GM18502 (cell line): Measurements from ENCODE around the gene DFFA.

Source experiments
- ATAC-seq: cut with Tn5 transposase; IDR thresholded peaks from one replicate; pipeline ENCODE4 v1.9.1; 2021; ENCODE audit warnings: mild to moderate bottlenecking; ENCODE audit not compliant: unreplicated experiment, poor library complexity

Gene DFFA

GRCh38 chr1:10472220-10473144 lies at the start of gene DFFA:
Gene DFFA (minus strand): TSS chr1:10472529. CDS start chr1:10472458, 71 bp downstream.
- peak; percentile 77 for ATAC-seq

GRCh38 chr1:10521537-10522157 lies 49.3 kb upstream of the DFFA start:
- no peak for ATAC-seq

GRCh38 chr1:10520952-10521351 lies 48.6 kb upstream of the DFFA start:
- no peak for ATAC-seq

- no peak for ATAC-seq
These were observed 48.2 kb upstream of the DFFA start for GRCh38 chr1:10520497-10520896.

GRCh38 chr1:10519016-10519417 lies 46.7 kb upstream of the DFFA start:
- no peak for ATAC-seq

GRCh38 chr1:10517677-10517982 lies 45.3 kb upstream of the DFFA start:
- ATAC-seq, result no peak

GRCh38 chr1:10516925-10517676 lies 44.8 kb upstream of the DFFA start:
- no peak for ATAC-seq

- no peak for ATAC-seq
These were observed 43.8 kb upstream of the DFFA start for GRCh38 chr1:10515976-10516750.

- ATAC-seq, result no peak
These were observed 43.1 kb upstream of the DFFA start for GRCh38 chr1:10515301-10515975.

GRCh38 chr1:10514490-10515235 lies 42.3 kb upstream of the DFFA start:
- ATAC-seq, result no peak

GRCh38 chr1:10513199-10513598 lies 40.9 kb upstream of the DFFA start:
- ATAC-seq, result no peak

GRCh38 chr1:10511494-10511885 lies 39.2 kb upstream of the DFFA start:
- ATAC-seq, result no peak

GRCh38 chr1:10510520-10511493 lies 38.5 kb upstream of the DFFA start:
- peak; percentile 90 for ATAC-seq

- ATAC-seq, result no peak
These were observed 37.6 kb upstream of the DFFA start for GRCh38 chr1:10509809-10510509.

GRCh38 chr1:10508511-10508951 lies 36.2 kb upstream of the DFFA start:
- no peak for ATAC-seq

GRCh38 chr1:10507111-10507879 lies 35.0 kb upstream of the DFFA start:
- no peak for ATAC-seq

- ATAC-seq, result no peak
These were observed 34.3 kb upstream of the DFFA start for GRCh38 chr1:10506677-10507047.
